ENCODE measurements around the gene BMX.

Gene BMX

GRCh38 chrX:15576019-15576418, 75.4 kb downstream of the BMX start:
- FAIRE-seq = no peak

GRCh38 chrX:15579778-15580747, 79.5 kb downstream of the BMX start:
- FAIRE-seq = no peak

GRCh38 chrX:15594371-15594770, 93.8 kb downstream of the BMX start:
- no peak for FAIRE-seq

DNA sequence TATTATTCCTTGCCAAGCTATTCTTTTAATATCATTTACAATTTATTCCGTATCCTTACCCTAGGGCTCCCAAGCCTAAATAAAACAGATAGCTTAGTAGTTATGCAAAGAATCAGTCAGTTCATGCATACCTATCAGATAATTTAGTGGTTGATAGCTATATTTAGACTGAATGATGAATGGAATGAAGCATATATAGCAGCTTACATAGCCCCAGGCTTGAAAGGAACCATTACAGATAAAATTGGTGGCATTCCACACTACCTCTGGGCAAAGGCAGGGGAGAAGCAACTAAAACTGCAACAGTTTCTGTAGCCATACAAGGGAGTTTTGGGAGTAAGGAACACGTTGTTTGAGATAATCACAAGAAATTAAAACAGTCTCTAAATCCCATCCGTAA, 97.4 kb downstream of the BMX start:
- no peak for FAIRE-seq

GRCh38 chrX:15599461-15599860, 98.9 kb downstream of the BMX start:
- FAIRE-seq = no peak

DNA sequence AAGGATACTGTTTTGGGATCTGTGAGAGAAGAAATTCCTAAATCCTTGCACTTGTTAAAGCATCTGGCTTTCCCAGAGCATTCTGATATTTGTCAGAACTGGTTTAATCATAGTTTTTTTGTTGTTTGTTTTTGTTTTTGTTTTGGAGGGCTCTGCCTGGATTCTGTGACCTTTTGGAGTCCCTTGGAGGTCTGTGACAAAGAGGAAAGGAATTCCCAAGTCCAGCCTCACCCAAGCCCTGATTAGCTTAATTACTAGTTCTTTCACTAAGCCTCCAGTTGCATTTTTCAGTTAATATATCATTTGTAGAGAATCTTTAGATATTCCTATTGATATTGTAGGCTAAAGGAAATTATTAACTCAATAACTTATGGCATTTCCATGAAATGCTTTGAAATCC, 99.4 kb downstream of the BMX start:
- no peak for FAIRE-seq

DNA sequence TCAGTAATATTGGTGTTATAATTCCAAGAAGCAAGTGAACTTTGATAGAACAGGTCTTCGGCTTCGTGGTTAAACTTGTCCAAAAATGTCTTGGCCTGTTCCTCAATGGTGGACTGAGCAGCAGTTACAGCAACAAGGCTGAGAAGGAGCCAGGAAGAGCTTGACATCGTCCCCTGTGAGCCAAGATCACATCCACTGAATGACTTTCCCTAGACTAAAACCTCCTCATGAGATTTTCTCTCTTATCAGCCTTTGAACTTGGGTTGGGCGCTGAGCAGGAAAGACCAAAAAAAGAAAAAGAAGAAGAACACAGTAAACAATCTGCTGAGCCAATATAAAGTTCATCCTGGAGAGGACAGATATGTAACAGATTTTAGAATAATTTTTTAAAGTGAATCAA, 100.1 kb downstream of the BMX start, which contains the start of gene ACE2:
TSS of gene ACE2 (minus strand) at position 216 of the 400 bp plus-strand sequence. CDS start at position 167, 49 bp downstream.
- no peak for FAIRE-seq

GRCh38 chrX:15601932-15602331, 101.3 kb downstream of the BMX start:
- FAIRE-seq = no peak

- FAIRE-seq = no peak
These were observed 102.2 kb downstream of the BMX start for GRCh38 chrX:15602761-15603160.

- no peak for FAIRE-seq
These were observed 104.6 kb downstream of the BMX start for GRCh38 chrX:15605226-15605625.
